ENCODE data around the gene NAMPT.
"Not testable (repeated sequence)": the region's sequence is repeated elsewhere in the genome, so short reads cannot be mapped to it uniquely, and the experiment has no call there.

NAMPT gene

DNA sequence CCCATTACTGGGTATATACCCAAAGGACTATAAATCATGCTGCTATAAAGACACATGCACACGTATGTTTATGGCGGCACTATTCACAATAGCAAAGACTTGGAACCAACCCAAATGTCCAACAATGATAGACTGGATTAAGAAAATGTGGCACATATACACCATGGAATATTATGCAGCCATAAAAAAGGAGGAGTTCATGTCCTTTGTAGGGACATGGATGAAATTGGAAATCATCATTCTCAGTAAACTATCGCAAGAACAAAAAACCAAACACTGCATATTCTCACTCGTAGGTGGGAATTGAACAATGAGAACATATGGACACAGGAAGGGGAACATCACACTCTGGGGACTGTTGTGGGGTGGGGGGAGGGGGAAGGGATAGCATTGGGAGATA lies 13.8 kb upstream of the NAMPT start:
- not testable (repeated sequence) for DNase-seq

DNA sequence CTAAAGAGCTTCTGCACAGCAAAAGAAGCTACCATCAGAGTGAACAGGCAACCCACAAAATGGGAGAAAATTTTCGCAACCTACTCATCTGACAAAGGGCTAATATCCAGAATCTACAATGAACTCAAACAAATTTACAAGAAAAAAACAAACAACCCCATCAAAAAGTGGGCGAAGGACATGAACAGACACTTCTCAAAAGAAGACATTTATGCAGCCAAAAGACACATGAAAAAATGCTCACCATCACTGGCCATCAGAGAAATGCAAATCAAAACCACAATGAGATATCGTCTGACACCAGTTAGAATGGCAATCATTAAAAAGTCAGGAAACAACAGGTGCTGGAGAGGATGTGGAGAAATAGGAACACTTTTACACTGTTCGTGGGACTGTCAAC lies 13.4 kb upstream of the NAMPT start:
- DNase-seq, result not testable (repeated sequence)

DNA sequence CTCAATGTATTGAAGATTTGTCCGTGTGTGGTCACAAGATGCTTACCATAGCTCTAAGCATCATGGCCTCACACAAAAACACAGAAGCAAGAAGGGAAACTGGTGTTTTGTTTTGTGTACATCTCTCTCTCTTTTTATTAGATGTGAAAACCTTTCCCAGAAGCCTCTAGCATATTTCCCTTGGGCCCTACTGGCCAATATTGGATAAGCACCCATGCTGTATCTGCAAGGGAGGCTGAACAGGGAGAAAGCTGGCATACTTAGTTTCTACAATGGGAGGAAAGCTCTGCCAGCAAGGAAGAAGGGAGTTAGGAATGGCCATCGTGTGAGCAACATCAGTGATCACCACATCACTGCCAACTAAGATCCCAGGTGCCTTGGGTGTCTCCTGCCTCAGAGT lies 9.6 kb upstream of the NAMPT start:
- DNase-seq, result no peak

DNA sequence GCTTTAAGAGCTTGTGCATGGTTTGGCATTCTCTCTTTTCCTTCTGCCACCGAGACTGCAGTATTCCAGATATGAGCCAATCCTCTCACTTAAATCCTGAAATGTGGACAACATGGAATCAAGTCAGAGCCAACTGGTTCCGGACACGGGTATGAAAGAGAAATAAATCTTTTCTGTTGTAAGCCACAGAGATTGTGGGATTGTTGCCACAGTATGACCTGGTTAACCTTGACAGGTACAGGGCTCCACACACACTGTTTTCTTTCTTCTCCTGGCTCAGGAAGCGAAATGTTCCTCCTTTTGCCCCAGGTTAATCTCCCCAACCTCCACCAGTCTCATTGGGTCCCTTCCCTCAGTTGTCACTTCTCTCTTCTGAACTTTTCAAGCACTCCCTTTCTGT lies 6.5 kb upstream of the NAMPT start:
- DNase-seq, result no peak

DNA sequence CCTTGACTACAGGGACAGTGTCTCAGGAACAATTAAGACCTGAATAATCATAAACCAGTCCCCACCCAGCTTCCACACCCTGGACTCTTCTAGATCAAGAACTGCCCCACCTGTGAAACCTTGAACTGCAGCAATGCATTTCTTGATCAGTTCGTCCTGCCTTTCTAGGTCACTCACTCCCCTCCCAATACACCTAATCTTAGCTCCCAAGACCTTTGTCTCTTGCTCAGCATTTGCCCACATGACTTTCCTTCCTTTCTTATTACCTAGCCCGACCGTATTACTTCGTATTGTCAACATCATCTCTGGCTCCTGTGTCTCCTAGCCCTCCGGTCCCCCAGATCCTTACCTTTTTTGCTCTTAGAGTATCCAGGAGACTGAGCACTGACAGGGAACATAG lies 5.5 kb upstream of the NAMPT start:
- no peak for DNase-seq

DNA sequence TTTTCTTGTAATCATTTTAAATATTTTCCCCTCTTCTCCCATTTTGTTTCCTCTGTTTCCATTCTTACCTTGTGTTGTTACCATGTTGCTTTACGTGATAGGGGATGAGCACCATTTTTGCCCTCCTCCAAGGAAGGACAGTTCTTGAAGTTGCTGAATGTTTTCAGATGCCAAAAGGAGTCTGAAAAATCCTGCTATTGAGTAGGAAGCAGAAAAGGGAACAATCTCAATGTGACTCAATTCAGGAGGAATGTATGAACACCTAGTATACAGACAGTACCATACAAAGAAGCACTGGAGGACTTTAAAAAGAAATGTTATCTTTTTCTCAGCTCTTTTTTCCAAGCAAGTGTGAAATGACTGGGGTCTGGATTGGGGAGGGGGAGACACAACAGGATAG lies 5.1 kb upstream of the NAMPT start:
- DNase-seq, result no peak

DNA sequence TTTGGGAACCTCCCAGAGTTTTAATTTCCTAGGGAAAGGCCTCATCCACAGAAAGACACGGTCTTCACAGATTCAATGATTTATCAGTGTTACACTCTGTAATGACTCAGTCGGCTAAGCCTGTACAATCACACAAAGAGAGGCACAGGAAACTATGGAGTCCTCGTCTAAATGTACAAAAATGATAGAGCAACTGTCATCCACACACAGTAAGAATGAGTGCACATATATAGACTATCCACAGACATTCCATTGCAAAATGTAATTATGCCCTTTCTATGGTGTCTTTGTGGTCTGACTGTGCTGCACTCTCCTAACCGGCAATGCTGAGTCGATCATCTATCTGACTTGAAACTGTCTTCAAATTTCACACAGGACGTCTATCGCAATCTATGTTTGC lies 3.5 kb upstream of the NAMPT start:
- DNase-seq, result no peak

DNA sequence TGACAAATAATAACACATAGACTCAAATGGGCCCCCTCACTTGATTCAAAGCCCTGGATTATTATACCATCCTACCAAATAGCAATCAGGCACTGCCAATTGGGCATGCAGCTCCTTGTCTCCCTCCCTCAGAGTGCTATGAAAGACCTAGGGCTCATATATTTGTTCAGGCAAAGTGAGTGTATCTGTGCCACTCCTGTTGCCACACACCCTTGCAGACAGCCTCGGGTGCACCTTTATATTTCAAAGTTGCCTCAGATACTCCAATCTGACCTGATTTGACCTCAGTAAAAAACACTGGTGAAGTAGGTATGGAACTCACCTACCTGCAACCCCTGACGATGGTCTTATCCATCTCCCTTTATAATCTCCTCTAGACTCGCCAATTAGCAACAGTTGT lies 3.0 kb upstream of the NAMPT start:
- DNase-seq, result no peak

DNA sequence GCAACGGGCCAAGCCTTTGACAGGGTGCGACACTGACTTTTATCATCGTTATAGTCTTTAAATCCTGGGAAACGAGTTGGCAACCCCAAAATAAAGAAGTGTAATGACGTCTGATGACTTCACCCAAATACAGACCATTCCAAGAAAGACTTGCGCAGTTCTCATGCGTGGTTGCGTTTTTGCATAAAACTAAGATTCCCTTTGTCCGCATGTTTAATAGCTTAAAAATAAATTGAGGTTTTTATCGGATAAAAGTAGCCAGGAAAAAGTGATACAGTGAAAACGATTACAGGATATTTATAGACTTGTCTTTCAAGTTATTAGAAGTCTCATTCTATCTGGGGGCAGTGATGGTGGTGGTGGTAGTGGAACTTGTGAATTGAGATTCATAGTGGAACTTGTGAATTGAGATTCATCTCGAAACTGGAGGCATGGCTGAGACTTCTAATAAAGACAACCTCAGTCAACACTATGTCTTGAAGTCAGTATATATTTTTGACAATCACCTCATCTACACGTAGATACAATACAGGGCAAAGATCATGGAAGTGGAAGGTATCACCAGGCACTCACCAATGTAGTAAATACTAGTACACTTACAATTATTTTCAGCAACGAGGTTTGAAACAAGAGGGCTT lies 1.2 kb upstream of the NAMPT start:
- no peak for DNase-seq

DNA sequence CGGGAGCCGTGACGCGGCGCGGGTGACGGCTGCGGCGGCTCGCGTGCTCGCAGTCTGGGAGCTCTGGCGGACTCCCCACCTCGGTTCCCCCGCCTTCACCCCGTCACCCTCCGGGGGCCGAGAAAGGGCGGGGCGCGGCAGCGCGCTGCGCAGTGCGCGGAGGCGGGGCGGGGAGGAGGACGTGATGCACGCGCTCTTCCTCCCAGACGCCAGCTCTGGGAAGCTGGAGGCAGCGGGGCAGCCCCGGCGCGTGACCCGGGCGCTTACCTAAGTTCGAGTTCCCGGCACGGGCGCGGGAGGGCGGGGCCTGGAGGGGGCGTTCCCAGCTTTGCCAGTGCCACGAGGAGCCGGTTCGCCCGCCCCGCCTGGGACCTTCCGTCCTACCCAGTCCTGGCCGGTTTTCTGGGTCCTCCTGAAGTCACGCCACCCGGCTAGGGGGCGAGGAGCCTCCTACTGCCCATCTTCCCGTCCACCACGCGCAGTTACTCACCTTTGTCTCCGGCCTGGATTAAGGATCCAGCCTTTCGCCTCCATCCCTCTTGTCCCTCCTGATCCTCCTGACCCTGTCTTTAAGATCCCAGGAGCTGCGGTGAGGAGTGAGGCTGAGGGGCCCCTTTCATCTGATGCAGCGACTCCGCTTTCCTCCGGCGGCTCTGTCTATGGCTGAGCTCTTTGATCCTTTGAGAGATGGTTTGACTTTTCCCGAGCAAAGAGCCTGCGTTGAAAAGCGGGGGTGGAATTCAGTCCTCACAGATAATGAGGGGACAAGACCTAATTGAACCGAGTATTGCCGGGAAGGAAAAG lies 470 bp upstream of the NAMPT start:
- DNase-seq, result peak; percentile 92

DNA sequence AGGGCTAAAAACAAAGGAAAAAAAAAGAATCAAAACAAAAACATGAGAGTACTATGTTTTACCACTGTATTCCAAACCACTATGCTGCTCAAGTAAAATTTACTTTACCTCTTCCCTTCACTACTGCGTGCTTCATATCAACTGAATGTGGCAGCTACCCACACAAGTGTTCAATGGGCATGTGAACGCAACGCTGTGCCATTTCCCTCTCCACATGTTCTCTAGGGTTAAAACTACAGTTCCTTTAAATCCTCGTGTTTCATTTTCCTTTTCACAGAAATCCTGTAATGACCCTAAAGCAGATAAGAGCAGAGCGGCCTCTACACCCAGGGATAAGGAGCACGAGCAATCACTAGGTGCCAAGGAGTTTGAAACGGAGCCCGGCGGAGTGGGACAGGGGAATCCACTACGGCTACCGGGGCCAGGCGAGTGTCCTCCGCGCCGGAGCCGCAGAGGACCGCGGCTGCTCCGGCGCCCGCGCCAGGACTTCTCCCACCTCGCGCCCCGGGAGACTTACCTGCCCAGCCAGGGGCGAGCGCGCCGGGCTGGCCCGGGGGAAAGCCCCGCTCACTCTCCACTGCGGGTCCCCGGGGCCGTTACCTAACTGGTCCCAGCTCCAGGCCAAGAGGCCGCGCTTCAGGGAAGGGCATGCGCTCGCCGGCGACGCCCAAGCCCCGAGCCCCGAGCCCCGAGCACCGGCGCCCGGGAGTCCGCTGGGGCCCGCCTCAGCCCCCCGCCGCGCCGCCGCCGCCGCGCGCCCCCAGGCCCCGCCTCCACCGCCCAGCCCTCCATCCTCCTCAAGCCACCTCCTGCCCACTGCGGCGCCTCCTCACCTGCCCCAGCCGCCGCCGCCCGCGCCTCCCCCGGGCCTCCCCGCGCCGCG lies 711 bp downstream of the NAMPT start:
- DNase-seq, result peak; percentile 45

DNA sequence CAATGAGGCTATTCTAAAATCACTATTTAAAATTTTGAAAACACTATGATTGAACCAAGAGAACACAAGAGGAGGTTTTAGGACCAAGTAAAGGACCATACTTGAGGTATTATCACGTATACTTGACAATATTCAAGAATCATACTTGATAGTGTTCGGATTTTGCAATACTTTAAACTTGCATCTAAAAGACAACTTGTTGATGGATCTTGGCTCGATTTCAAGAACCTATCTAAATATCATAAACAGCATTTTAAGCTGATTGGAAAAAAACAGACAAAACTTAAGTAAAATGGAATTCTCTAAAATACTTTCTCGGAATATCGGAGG lies 1.3 kb downstream of the NAMPT start:
- DNase-seq, result no peak

DNA sequence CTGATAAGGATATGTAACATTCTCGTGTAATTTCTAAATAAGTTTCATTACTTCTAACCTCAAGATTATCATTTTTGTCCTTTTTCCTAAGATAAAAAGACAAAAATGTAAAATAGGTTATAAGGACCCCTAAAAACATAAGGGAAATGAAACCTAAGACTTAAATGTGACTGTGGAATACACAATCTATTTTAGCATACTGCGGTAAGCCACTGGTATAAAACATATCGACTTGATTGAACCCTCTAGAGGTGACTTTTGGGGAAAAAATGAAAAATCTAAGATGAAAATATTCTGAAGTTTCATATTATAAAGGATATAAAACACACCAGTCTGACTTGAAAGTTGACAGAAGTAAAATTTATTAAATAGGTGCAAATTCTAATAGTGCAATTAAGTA lies 1.9 kb downstream of the NAMPT start:
- DNase-seq, result no peak

DNA sequence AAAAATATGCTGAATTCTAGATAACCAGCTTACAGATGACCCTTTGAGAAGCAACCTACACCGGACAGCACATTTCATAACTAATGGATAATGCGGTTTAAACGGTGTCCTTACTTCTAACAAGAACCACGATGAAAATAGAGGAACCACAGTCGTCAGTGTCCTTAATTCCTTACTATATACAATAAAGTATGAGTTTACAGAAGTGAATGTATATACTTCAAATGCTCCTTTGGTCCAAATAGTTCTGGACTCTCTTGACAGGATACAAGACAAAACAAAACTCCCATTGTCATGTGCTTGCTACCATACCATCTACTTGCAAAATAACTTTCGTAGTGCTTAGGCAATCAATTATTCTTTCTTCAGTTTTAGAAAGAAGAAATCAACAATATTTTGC lies 2.4 kb downstream of the NAMPT start:
- DNase-seq, result no peak

DNA sequence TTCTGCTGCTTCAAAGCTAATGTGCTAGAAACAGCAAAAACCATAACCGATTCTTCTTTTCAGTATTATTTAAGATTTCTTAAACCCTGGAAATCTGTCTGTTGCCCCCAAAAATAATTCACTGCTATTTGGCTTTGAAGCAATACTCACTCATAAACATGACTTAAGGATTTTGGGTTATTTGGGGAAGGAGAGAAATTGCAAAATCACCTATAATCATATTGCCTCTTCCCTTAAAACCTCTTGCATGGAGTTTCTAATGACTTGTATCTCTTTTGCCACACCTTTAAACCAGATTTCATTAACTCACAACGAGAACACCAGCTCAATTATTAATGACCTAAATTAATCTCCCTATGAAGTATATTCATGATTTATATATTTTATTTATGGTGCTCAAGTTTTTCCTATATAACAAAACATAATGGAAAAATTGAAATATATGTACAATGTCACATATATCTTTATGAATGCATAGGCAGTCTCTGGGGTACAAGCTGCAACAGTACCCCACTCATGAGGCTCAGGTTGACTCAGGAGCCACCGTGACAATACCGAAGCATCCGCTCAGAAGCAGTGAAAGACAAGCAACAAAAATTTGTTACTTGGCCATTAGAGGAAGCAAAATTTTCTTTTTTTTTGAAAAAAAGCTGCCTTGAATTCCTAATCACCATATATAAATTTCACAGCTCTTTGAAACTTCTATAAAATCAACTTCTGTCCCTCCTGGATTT lies 3.0 kb downstream of the NAMPT start:
- DNase-seq, result no peak

DNA sequence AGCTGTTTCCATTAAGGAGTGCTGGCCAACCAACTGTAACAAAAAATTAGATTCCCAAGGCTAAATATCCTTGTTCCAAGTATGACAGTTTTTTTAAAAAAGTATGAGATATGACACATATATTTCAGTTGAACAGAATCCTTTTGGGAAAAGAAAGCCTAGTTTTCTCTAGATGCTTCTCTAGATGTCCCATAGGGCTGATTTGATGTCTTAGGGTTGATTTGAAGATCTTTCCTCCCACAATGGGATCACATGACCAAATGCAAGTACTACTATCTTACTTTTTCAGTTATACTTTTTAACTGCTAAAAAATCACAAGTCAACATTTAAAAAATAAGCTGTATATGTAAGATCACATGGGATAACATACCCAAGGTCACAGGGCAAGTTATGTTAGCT lies 3.7 kb downstream of the NAMPT start:
- DNase-seq, result no peak

DNA sequence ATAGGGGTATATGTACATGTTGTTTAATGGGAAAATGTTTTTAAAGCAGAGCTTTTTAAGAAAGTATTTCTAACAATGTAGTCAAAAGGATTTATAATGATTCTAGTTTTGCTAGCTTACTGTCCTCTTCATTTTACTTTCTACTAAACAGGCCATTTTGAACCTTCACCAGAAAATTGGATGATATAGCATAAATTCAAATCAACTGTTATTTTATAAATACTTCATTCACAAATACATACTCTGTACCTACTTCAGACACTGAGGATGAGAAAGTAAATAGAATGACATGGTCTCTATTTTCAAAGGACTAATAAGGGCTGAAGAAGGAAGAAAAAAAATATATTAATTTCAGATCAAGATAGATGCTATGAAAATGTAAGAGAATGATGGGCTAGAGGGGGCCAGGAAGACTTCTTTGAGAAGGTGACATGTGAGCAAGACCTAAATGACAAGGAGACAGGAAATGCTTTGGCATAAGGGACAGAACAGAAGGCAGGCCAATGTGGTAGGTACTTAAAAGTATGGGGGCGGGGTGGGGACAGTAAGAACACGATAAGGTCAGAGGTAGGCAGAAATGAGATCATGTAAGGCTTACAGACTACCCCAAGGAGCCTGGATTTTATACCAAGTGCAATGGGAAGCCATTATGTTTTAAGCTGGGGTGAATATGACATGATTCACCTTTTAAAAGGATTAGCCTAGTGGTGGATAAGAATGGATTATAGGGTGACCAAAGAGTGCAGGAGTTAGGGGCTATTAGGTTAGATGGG lies 5.2 kb downstream of the NAMPT start:
- no peak for DNase-seq

DNA sequence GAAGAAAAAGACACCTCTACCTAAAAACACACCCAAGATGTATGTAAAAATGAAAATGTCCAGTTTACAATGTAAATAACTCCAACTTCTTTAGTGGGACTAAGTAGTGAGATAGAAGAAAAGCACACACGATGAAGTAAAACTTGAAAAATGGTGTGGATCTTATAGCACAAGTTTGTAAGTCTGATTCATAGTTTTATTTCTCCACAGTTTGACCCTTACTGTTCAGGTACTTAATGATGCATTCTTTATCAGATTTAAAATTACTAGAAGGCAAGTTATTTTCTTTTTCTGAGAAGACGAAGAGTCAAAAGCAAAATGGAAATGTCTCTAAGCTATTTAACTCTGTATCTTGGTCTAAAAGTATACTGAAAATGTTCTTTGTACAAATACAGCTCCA lies 6.1 kb downstream of the NAMPT start:
- DNase-seq, result no peak

DNA sequence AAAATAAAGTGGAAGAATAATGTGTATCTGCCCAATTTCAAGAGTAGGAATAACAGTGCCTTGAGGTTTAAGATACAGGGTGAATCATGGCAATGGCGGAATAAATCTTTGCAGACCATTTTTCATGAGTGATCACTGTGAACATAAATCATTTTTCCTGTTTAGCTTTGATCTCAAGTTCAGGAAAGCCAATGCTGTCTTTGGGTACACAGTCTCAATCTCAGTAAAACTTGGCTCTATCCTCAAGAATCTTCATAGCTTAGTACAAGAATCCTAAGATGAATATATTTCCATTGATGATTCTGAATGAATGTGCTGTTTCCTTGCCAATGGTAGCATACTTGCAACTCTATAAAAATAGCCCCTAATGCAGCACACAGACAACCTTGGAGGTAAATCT lies 6.8 kb downstream of the NAMPT start:
- no peak for DNase-seq

DNA sequence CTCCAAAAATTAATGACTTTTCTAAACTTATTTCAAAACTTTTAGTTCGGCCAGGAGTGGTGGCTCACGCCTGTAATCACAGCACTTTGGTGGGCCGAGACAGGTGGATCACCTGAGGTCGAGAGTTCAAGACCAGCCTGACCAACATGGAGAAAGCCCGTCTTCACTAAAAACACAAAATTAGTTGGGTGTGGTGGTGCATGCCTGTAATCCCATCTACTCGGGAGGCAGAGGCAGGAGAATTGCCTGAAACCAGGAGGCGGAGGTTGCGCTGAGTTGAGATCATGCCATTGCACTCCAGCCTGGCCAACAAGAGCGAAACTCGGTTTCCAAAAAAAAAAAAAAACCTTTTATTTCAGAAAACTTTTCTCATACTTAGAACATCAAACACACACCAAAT lies 8.3 kb downstream of the NAMPT start:
- DNase-seq, result no peak

DNA sequence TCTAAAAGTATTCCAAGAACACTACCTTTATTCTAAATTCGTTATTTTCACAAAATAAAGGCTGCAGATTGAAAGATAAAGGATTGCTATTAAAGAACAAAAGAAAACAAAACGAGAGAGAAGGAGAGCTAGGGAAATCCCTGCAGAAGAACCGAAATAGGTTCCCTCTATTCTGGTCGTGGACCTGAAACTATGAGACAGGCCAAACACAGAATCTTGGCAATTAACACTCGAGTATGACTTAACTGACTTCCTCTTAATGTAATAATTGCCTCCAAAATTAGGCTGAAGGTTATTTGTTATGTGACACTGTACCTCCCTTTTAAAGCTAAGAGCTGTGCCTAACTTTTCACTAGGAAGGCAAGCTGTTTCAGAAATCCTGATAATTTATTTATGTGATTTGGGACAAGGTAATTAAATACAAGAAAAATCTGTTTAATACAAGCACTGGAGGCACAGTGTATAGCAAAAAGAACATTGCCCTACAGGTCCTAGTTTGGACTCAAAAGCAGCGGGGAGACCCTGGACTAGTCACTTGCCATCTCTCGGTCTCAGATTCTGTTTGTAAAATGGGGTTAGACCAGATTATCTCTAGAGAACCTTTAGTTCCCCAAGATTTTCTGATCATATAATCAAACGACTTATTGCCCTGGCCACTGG lies 11.6 kb downstream of the NAMPT start:
- no peak for DNase-seq

All from activated gamma-delta T cell treated with Interleukin-2 at 50 U/mL for 16 hours (primary cell).